Karpas-422 (cell line): Measurements from ENCODE around the gene ATN1. TPM values are rescaled to one million over a fixed set of nuclear protein-coding genes. Genes with fewer than 3 reads are reported as not detected.

Experiments used
- DNase-seq: peaks from one replicate; pipeline ENCODE4 v3.0.0-alpha.2; 2015
- H2AFZ ChIP-seq: fragments of 200-600 bp; sonication (generic); 2 replicates; pipeline ENCODE4 v1.6.1; 2014; ENCODE audit warnings: antibody characterized with exemption, low read length, mixed read lengths
- H3K27ac ChIP-seq: fragments of 200-600 bp; sonication (generic); 2 replicates; pipeline ENCODE4 v1.5.1; 2014; ENCODE audit warnings: mild to moderate bottlenecking, low read length, moderate library complexity
- H3K27me3 ChIP-seq: fragments of 200-600 bp; sonication (generic); 2 replicates; pipeline ENCODE4 v1.6.1; 2014; ENCODE audit warnings: low read length, mixed read lengths
- H3K36me3 ChIP-seq: fragments of 200-600 bp; sonication (generic); 2 replicates; pipeline ENCODE4 v1.6.1; 2014; ENCODE audit warnings: low read length, mixed read lengths; ENCODE audit not compliant: insufficient read depth
- H3K4me1 ChIP-seq: fragments of 200-600 bp; sonication (generic); 2 replicates; pipeline ENCODE4 v1.6.1; 2014; ENCODE audit warnings: mild to moderate bottlenecking, low read length, mixed read lengths
- H3K4me2 ChIP-seq: fragments of 200-600 bp; sonication (generic); 2 replicates; pipeline ENCODE4 v1.6.1; 2014; ENCODE audit warnings: low read length, low read depth, mild to moderate bottlenecking; ENCODE audit not compliant: poor library complexity, severe bottlenecking
- H3K4me3 ChIP-seq: fragments of 200-600 bp; sonication (generic); 2 replicates; pipeline ENCODE4 v1.5.1; 2014; ENCODE audit warnings: mild to moderate bottlenecking, antibody characterized with exemption, low read length, mixed read lengths
- H3K79me2 ChIP-seq: fragments of 200-600 bp; sonication (generic); 2 replicates; pipeline ENCODE4 v1.6.1; 2014; ENCODE audit warnings: mild to moderate bottlenecking, low read length, mixed read lengths
- H3K9ac ChIP-seq: fragments of 200-600 bp; sonication (generic); 2 replicates; pipeline ENCODE4 v1.6.0; 2014; ENCODE audit warnings: low read length
- H3K9me2 ChIP-seq: fragments of 200-600 bp; sonication (generic), shearing (Covaris generic); replicated peaks from 2 replicates; pipeline ENCODE4 v1.6.0; 2014; ENCODE audit warnings: mild to moderate bottlenecking, low read length, moderate library complexity; ENCODE audit not compliant: insufficient read depth
- H3K9me3 ChIP-seq: fragments of 300-700, 200-600 bp; sonication (generic); 2 replicates; pipeline ENCODE4 v1.6.1; 2014; ENCODE audit warnings: low read length, mixed read lengths
- H4K20me1 ChIP-seq: fragments of 200-600 bp; sonication (generic); 2 replicates; pipeline ENCODE4 v1.6.1; 2014; ENCODE audit warnings: mild to moderate bottlenecking, antibody characterized with exemption, low read length, low read depth; ENCODE audit not compliant: insufficient read depth
- total RNA-seq: library from RNA; depleted of rRNA; stranded (reverse); fragments of >200 nt; shearing (Covaris generic); gene quantifications from 2 replicates; pipeline ENCODE4 v1.2.3, GENCODE V29; 2014; ENCODE audit warnings: low replicate concordance

The ATN1 gene
- total RNA-seq, 1 experiment from 2014 or later, result 8.8 TPM

GRCh38 chr12:6942331-6942665 is 14.5 kb downstream of the ATN1 start:
- Histone ChIP-seq H3K36me3 (no peaks in the 10 kb centered on the region), H3K4me2 (no peak overlapping the region), H2AFZ (no peak overlapping the region), H3K9me2 (no peaks in the 10 kb centered on the region), H3K79me2 (no peaks in the 10 kb centered on the region), H3K27me3 (no peaks in the 10 kb centered on the region), H3K4me3 (no peak overlapping the region), H3K9me3 (no peaks in the 10 kb centered on the region), H3K27ac (no peak overlapping the region), H3K4me1 (peaks cover 48% of the 10 kb centered on the region), H3K9ac (no peak overlapping the region), H4K20me1 (no peaks in the 10 kb centered on the region)
- no peak for DNase-seq

- H3K27me3 ChIP-seq, result no peaks in the 10 kb centered on the region
- H3K79me2 ChIP-seq, result no peaks in the 10 kb centered on the region
- no peak overlapping the region; the same call in 1 of the 2 replicates for H2AFZ ChIP-seq
- DNase-seq, result peak; percentile 96
- H3K9ac ChIP-seq, result peak overlapping the region; percentile 92
- no peaks in the 10 kb centered on the region for H3K9me3 ChIP-seq
- peak overlapping the region; percentile 93 for H3K27ac ChIP-seq
- peak overlapping the region; percentile 90 for H3K4me2 ChIP-seq
- H3K4me3 ChIP-seq, result peak overlapping the region; percentile 92
- H4K20me1 ChIP-seq, result no peaks in the 10 kb centered on the region
- peaks cover 43% of the 10 kb centered on the region for H3K4me1 ChIP-seq
- H3K9me2 ChIP-seq, result no peaks in the 10 kb centered on the region
- H3K36me3 ChIP-seq, result no peaks in the 10 kb centered on the region
These were observed 15.6 kb downstream of the ATN1 start for GRCh38 chr12:6943389-6943721.

DNA sequence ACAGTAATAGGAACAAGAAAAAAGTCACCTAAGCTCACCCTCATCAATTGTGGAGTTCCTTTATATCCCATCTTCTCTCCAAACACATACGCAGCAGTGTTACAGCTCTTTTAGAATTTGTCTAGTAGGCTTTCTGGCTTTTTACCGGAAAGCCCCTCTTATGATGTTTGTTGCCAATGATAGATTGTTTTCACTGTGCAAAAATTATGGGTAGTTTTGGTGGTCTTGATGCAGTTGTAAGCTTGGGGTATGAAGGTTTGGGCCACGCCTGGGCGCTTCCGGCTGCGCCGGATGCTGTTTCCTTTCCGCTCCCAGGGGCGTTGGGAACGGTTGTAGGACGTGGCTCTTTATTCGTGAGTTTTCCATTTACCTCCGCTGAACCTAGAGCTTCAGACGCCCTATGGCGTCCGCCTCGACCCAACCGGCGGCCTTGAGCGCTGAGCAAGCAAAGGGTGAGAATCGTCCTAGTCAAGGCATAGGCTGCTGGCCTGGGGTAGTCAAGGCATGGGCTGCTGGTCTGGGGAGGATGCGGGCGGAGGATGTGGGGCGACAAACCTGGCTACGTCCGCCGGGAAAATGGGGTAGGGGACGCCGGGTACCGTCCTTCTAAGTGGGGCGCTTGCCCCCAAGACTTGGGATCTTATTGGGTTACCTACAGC is 16.1 kb downstream of the ATN1 start, which contains the start of the genes C12orf57 and RNU7-1:
Gene C12orf57, plus strand, starts transcription at position 301 of the 659 bp plus-strand sequence. Its CDS starts 100 bp downstream, at position 401.
Gene RNU7-1, plus strand, starts transcription at position 95 of the 659 bp plus-strand sequence.
- no peaks in the 10 kb centered on the region for H4K20me1 ChIP-seq
- H3K4me2 ChIP-seq, result peak within 1 kb of the TSS; percentile 90
- peak within 1 kb of the TSS; percentile 93 for H3K27ac ChIP-seq
- H3K79me2 ChIP-seq, result no peaks in the 10 kb centered on the region
- no peak within 1 kb of the TSS; the same call in 1 of the 2 replicates for H2AFZ ChIP-seq
- H3K27me3 ChIP-seq, result no peaks in the 10 kb centered on the region
- peak; percentile 90 for DNase-seq
- H3K9me2 ChIP-seq, result no peaks in the 10 kb centered on the region
- peak within 1 kb of the TSS; percentile 92 for H3K9ac ChIP-seq
- H3K4me3 ChIP-seq, result peak within 1 kb of the TSS; percentile 92
- no peaks in the 10 kb centered on the region for H3K9me3 ChIP-seq
- H3K4me1 ChIP-seq, result peaks cover 42% of the 10 kb centered on the region
- no peaks in the 10 kb centered on the region for H3K36me3 ChIP-seq

DNA sequence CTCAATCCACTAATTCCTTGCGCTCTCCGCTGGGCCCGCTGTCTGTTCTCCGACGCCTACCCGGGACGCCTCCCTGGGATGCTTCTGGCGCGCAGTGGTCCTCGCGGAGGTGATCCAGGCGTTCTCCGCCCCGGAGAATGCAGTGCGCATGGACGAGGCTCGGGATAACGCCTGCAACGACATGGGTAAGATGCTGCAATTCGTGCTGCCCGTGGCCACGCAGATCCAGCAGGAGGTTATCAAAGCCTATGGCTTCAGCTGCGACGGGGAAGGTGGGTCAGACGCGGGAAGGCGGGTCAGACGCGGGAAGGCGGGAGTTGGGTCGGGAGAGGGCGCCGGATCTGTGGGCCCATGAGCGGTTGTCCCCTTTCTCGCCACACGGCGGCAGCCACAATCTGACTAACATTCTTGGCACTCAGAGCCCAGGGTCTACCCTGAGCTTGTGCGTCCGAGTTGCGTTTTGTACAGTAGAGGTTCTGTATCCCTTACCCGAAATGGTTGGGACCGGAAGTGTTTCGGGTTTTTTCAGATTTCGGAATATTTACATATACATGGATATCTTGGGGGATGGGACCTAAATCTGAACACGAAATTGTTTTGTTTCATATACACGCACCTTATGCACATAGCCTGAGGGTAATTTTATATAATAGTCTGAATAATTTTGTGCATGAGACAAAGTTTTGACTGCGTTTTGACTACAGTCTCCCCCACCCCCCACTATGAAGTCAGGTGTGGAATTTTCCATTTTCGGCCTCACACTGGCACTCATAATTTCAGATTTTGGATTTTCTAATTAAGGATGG is 16.8 kb downstream of the ATN1 start:
- Histone ChIP-seq H2AFZ (no peak overlapping the region), H3K79me2 (no peaks in the 10 kb centered on the region), H3K4me2 (peak overlapping the region; percentile 90), H3K4me1 (peaks cover 50% of the 10 kb centered on the region), H4K20me1 (no peaks in the 10 kb centered on the region), H3K36me3 (no peaks in the 10 kb centered on the region), H3K9ac (peak overlapping the region; percentile 92), H3K4me3 (peak overlapping the region; percentile 92), H3K9me3 (no peaks in the 10 kb centered on the region), H3K27ac (peak overlapping the region; percentile 93), H3K27me3 (no peaks in the 10 kb centered on the region), H3K9me2 (no peaks in the 10 kb centered on the region)
- peak; percentile 97 for DNase-seq

- Histone ChIP-seq H4K20me1 (no peaks in the 10 kb centered on the region), H3K27me3 (no peaks in the 10 kb centered on the region), H2AFZ (no peak overlapping the region), H3K9me3 (no peaks in the 10 kb centered on the region), H3K27ac (peak overlapping the region; percentile 93), H3K9ac (peak overlapping the region; percentile 92), H3K36me3 (no peaks in the 10 kb centered on the region), H3K4me1 (peaks cover 58% of the 10 kb centered on the region), H3K9me2 (no peaks in the 10 kb centered on the region), H3K79me2 (no peaks in the 10 kb centered on the region), H3K4me2 (peak overlapping the region; percentile 90), H3K4me3 (peak overlapping the region; percentile 92)
- DNase-seq, result no peak
These were observed 17.9 kb downstream of the ATN1 start for GRCh38 chr12:6945613-6946012.

- peak; percentile 82 for DNase-seq
- no peaks in the 10 kb centered on the region for H3K9me3 ChIP-seq
- peaks cover 62% of the 10 kb centered on the region for H3K4me1 ChIP-seq
- H3K36me3 ChIP-seq, result no peaks in the 10 kb centered on the region
- no peak overlapping the region for H2AFZ ChIP-seq
- H4K20me1 ChIP-seq, result no peaks in the 10 kb centered on the region
- H3K9me2 ChIP-seq, result no peaks in the 10 kb centered on the region
- peak overlapping the region; percentile 93 for H3K27ac ChIP-seq
- H3K79me2 ChIP-seq, result peaks cover 1% of the 10 kb centered on the region
- peak overlapping the region; percentile 92 for H3K9ac ChIP-seq
- peak overlapping the region; percentile 92 for H3K4me3 ChIP-seq
- H3K27me3 ChIP-seq, result no peaks in the 10 kb centered on the region
- H3K4me2 ChIP-seq, result peak overlapping the region; percentile 90
These were observed 18.5 kb downstream of the ATN1 start for GRCh38 chr12:6946033-6946919.

- H3K9me2 ChIP-seq, result no peaks in the 10 kb centered on the region
- no peaks in the 10 kb centered on the region for H4K20me1 ChIP-seq
- H3K4me1 ChIP-seq, result peaks cover 62% of the 10 kb centered on the region
- H3K9me3 ChIP-seq, result no peaks in the 10 kb centered on the region
- H3K9ac ChIP-seq, result peak overlapping the region; percentile 92
- peak overlapping the region; percentile 92; the same call in 1 of the 2 replicates for H3K4me3 ChIP-seq
- peaks cover 2% of the 10 kb centered on the region; the same call in 1 of the 2 replicates for H3K36me3 ChIP-seq
- H3K4me2 ChIP-seq, result peak overlapping the region; percentile 90
- H3K79me2 ChIP-seq, result peaks cover 8% of the 10 kb centered on the region
- no peak overlapping the region for H2AFZ ChIP-seq
- no peak for DNase-seq
- H3K27me3 ChIP-seq, result no peaks in the 10 kb centered on the region
- H3K27ac ChIP-seq, result peak overlapping the region; percentile 93
These were observed 19.2 kb downstream of the ATN1 start for GRCh38 chr12:6946920-6947374.
